SK-N-SH treated with all-trans-retinoic acid at 6 μM for 48 hours (cell line): ENCODE measurements around the gene SMARCC1.

Source experiments
- CREB5 ChIP-seq: fragments of 250-450 bp; sonication (Bioruptor Pico); IDR thresholded peaks from 2 replicates; pipeline ENCODE4 v1.5.1; 2020; ENCODE audit warnings: low read depth, mild to moderate bottlenecking, moderate library complexity
- CSRNP3 ChIP-seq: fragments of 250-450 bp; sonication (Bioruptor Pico); IDR thresholded peaks from 2 replicates; pipeline ENCODE4 v1.5.1; 2021; ENCODE audit warnings: mild to moderate bottlenecking, moderate library complexity
- GLIS3 ChIP-seq: fragments of 250-450 bp; sonication (Bioruptor Pico); IDR thresholded peaks from 2 replicates; pipeline ENCODE4 v1.5.0; 2020; ENCODE audit warnings: mild to moderate bottlenecking, moderate library complexity
- OSR1 ChIP-seq: fragments of 250-450 bp; sonication (Bioruptor Pico); IDR thresholded peaks from 2 replicates; pipeline ENCODE4 v1.8.0; 2022; ENCODE audit warnings: moderate library complexity, mild to moderate bottlenecking, inconsistent platforms
- SNAI2 ChIP-seq: fragments of 250-450 bp; sonication (Bioruptor Pico); IDR thresholded peaks from 2 replicates; pipeline ENCODE4 v1.5.0; 2020; ENCODE audit warnings: mild to moderate bottlenecking, moderate library complexity
- TSHZ2 ChIP-seq: fragments of 250-450 bp; sonication (Bioruptor Pico); IDR thresholded peaks from 2 replicates; pipeline ENCODE4 v1.5.0; 2020; ENCODE audit warnings: mild to moderate bottlenecking, moderate library complexity
- ZC3H10 ChIP-seq: fragments of 250-450 bp; sonication (Bioruptor Pico); IDR thresholded peaks from 2 replicates; pipeline ENCODE4 v1.5.1; 2021; ENCODE audit warnings: mild to moderate bottlenecking, moderate library complexity
- ZFP3 ChIP-seq: fragments of 250-450 bp; sonication (Bioruptor Pico); IDR thresholded peaks from 2 replicates; pipeline ENCODE4 v1.5.0; 2020; ENCODE audit warnings: mild to moderate bottlenecking, moderate library complexity
- ZFP30 ChIP-seq: fragments of 450-650 bp; formaldehyde crosslinking; IDR thresholded peaks from 2 replicates; pipeline ENCODE4 v1.5.0; 2022; ENCODE audit warnings: mild to moderate bottlenecking, moderate library complexity
- ZNF70 ChIP-seq: fragments of 450-650 bp; formaldehyde crosslinking; IDR thresholded peaks from 2 replicates; pipeline ENCODE4 v1.5.0; 2020; ENCODE audit warnings: mild to moderate bottlenecking, moderate library complexity

- no peak for TF ChIP-seq SNAI2 (CRISPR knock-in tag)
- TF ChIP-seq CSRNP3 (CRISPR knock-in tag) = no peak
- no peak for TF ChIP-seq ZFP30 (CRISPR knock-in tag)
- TF ChIP-seq OSR1 (CRISPR knock-in tag) = no peak
- TF ChIP-seq CREB5 = no peak
- no peak for TF ChIP-seq ZNF70 (CRISPR knock-in tag)
- no peak for TF ChIP-seq ZFP3 (CRISPR knock-in tag)
- TF ChIP-seq ZC3H10 (CRISPR knock-in tag) = no peak
- no peak for TF ChIP-seq GLIS3 (CRISPR knock-in tag)
- no peak for TF ChIP-seq TSHZ2 (CRISPR knock-in tag)
Observed at GRCh38 chr3:47579875-47580274, 201.8 kb downstream of the SMARCC1 start.
